Lower lobe of right lung (tissue), 2 donors: ENCODE measurements around the gene GLI3. TPM values are rescaled to one million over a fixed set of nuclear protein-coding genes. Genes with fewer than 3 reads are reported as not detected.

Experiments
- ATAC-seq, 2 donors: fragments of 200-7000 bp; cut with Tn5 transposase; one replicate each; pipeline ENCODE4 v1.9.1; 2020 to 2022; ENCODE audit warnings: mild to moderate bottlenecking in 2 of 2, moderate library complexity in 2 of 2
- DNase-seq: peaks from one replicate; pipeline ENCODE4 v3.0.0-alpha.2; 2020
- H3K27ac ChIP-seq: fragments of 200-600 bp; one replicate; pipeline ENCODE4 v1.8.0; 2022
- H3K27me3 ChIP-seq: fragments of 200-600 bp; one replicate; pipeline ENCODE4 v1.8.0; 2022; ENCODE audit warnings: low read depth
- H3K36me3 ChIP-seq: fragments of 200-600 bp; one replicate; pipeline ENCODE4 v1.8.0; 2022; ENCODE audit warnings: mild to moderate bottlenecking
- H3K4me1 ChIP-seq: fragments of 200-600 bp; one replicate; pipeline ENCODE4 v1.8.0; 2022
- H3K4me3 ChIP-seq: fragments of 200-600 bp; one replicate; pipeline ENCODE4 v1.8.0; 2022; ENCODE audit warnings: mild to moderate bottlenecking
- H3K9me3 ChIP-seq: fragments of 200-600 bp; one replicate; pipeline ENCODE4 v1.8.0; 2022
- intact Hi-C: fragments of 100-400 bp; cut with DNase I; formaldehyde crosslinking; loops from one replicate; pipeline ENCODE4 v1.11.0; 2022
- total RNA-seq: library from RNA; stranded (reverse); fragmentation: NEBNext Ultra II Directional; extraction: Animal tissue kit (Norgen Biotek cat#: 25700); gene quantifications from one replicate; pipeline ENCODE4 v1.2.1, GENCODE V29; 2021
- TF ChIP-seq, protein P1 (sequence below): fragments of 200-600 bp; IDR thresholded peaks from one replicate; pipeline ENCODE4 v1.8.0; 2022; ENCODE audit warnings: antibody characterized with exemption, mild to moderate bottlenecking
- donor health status: DM: no; HTN: yes; CAD: no; lungs with severe emphysema.

Gene GLI3
- total RNA-seq, 1 donor from 2014 or later, result 20.7 TPM

DNA sequence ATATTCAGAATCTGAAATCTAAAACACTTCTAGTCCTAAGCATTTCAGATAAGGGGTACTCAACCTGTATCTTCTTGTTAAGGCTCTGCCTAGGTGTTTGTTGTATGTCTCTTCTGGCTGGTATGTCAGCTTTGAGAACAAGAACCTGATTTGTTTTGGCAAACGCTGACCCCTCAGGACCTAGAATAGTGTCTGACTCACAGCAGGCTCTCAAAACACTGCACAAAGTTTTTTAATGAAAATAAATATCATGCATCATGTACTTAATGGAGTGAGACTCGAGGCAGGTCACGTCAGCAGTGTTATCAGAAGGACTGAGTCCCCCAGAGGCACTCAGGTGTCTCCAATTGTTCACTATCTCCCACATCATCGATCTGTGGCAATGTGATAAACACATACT lies 99.1 kb downstream of the GLI3 start:
- Histone ChIP-seq H3K4me3 (no peak overlapping the region), H3K4me1 (no peaks in the 10 kb centered on the region), H3K27ac (no peak overlapping the region), H3K9me3 (no peaks in the 10 kb centered on the region), H3K27me3 (no peaks in the 10 kb centered on the region), H3K36me3 (no peaks in the 10 kb centered on the region)
- peak in 1 of 2 donors; percentile 43 for ATAC-seq
- TF ChIP-seq, protein P1, sequence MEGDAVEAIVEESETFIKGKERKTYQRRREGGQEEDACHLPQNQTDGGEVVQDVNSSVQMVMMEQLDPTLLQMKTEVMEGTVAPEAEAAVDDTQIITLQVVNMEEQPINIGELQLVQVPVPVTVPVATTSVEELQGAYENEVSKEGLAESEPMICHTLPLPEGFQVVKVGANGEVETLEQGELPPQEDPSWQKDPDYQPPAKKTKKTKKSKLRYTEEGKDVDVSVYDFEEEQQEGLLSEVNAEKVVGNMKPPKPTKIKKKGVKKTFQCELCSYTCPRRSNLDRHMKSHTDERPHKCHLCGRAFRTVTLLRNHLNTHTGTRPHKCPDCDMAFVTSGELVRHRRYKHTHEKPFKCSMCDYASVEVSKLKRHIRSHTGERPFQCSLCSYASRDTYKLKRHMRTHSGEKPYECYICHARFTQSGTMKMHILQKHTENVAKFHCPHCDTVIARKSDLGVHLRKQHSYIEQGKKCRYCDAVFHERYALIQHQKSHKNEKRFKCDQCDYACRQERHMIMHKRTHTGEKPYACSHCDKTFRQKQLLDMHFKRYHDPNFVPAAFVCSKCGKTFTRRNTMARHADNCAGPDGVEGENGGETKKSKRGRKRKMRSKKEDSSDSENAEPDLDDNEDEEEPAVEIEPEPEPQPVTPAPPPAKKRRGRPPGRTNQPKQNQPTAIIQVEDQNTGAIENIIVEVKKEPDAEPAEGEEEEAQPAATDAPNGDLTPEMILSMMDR, result no peak
- DNase-seq, result no peak
- intact Hi-C loops, result no loop called here

DNA sequence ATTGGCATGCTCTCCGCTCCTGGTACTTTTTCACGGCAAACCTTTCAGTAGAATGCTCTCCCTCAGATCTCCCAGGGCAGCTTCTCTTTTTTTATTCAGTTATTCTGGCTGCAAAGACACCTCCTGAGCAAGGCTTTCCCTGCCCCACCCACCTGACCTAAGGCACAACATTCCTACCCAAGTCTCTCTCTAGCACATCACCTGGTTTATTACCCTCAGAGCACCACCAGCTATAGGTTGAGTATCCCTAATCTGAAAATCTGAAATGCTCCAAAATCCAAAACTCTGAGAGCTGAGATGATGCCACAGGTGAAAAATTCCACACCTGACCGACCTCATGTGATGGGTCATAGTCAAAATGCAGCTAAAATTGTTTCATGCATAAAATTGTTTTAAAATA lies 99.6 kb downstream of the GLI3 start:
- H3K27ac ChIP-seq, result no peak overlapping the region
- TF ChIP-seq, protein P1, result no peak
- no peaks in the 10 kb centered on the region for H3K9me3 ChIP-seq
- H3K4me3 ChIP-seq, result no peak overlapping the region
- intact Hi-C loops, result no loop called here
- DNase-seq, result no peak
- H3K27me3 ChIP-seq, result no peaks in the 10 kb centered on the region
- no peak for ATAC-seq
- no peaks in the 10 kb centered on the region for H3K4me1 ChIP-seq
- H3K36me3 ChIP-seq, result no peaks in the 10 kb centered on the region

DNA sequence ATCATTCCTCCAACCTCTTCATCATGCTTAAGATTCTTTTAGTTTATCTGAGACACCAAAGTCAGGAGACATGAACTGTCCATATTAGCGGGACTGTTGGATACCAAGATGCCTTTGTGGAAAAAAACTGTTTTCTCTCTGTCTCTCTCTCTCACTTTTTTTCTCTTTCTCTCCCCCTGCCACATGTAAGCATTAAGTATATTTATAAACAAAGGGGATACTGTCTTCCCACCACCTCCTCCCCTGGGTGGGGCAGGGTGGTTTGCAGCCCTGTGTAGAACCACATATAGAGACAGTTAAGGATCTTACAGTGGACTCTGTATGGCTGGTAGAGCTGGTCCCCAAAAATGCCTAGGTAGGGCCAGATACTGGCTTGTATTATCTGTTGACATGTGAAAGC lies 101.3 kb downstream of the GLI3 start:
- Histone ChIP-seq H3K4me1 (no peaks in the 10 kb centered on the region), H3K4me3 (no peak overlapping the region), H3K27ac (no peak overlapping the region), H3K36me3 (no peaks in the 10 kb centered on the region), H3K27me3 (no peaks in the 10 kb centered on the region), H3K9me3 (no peaks in the 10 kb centered on the region)
- intact Hi-C loops, result no loop called here
- TF ChIP-seq, protein P1, result no peak
- no peak for DNase-seq
- ATAC-seq, result no peak

DNA sequence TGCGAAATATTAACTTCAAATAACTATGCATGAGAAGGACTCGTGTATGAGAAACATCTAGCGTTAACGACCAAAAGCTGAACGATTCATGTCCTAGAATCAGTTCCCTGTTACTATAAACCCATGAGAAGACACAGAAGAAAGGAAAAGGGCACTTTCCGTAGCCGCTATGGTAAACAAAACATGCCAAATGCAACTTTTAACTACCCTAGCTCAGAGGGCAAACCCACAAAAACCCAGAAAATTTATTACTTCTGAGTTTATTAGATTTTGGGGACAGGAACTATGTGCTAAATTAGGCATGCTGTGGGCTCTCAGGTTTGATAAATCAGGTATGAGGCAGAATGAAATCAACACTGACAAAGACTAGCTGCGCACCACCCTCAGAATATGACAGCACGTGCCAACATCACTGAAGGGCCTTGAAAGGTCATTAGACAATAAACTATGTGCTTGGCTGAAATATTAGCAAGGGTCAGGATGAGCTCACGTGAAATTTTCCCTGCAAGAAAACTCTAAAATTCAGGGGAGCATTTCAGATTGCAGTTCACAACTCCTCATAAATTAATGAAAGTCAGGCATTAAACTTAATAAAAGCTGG lies 102.6 kb downstream of the GLI3 start:
- H3K27me3 ChIP-seq, result no peaks in the 10 kb centered on the region
- intact Hi-C loops, result no loop called here
- no peaks in the 10 kb centered on the region for H3K4me1 ChIP-seq
- ATAC-seq (no peak), DNase-seq (no peak)
- TF ChIP-seq, protein P1, result no peak
- no peaks in the 10 kb centered on the region for H3K9me3 ChIP-seq
- H3K27ac ChIP-seq, result no peak overlapping the region
- H3K4me3 ChIP-seq, result no peak overlapping the region
- H3K36me3 ChIP-seq, result no peaks in the 10 kb centered on the region

DNA sequence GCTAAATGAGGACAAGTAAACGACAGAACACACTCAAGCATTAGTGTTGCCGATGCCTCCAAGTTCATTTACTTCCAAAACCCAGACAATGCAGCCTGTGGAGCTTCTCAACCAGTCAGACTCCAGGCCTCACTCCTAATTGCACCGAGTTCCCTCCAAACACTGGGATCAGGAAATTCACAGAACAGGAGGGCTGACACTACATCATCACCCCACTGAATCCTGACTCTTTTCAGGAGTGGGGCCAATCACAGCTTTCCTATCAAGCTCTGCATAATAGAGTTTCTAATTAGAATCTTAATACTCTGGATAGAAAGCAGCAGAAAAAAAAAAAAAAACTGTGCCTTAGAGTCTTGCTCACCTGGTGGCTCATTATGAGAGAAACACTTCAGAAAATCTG lies 103.7 kb downstream of the GLI3 start:
- Histone ChIP-seq H3K27me3 (no peaks in the 10 kb centered on the region), H3K27ac (no peak overlapping the region), H3K4me3 (no peak overlapping the region), H3K36me3 (no peaks in the 10 kb centered on the region), H3K4me1 (no peaks in the 10 kb centered on the region), H3K9me3 (no peaks in the 10 kb centered on the region)
- TF ChIP-seq, protein P1, result no peak
- ATAC-seq (no peak), DNase-seq (no peak)
- intact Hi-C loops, result no loop called here

DNA sequence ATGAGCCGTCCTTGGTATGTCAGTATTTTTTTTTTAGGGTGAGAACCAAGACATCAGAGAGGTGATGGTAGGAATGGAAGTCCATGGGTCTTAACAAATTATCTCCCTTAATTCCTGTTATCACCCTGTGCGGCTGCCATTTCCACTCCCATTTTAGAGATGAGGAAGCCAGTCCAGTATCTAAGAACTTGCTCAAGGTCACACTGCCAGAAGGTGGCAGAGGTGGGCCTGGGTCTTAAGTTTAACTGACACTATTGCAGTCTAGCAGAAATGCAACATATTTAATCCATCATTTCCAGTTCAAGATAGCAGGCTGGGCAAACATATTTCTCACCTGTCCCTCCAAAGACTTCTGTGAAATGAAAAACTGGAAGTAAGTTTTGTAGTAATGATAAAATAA lies 108.3 kb downstream of the GLI3 start:
- Histone ChIP-seq H3K4me1 (peaks cover 5% of the 10 kb centered on the region), H3K27ac (no peak overlapping the region), H3K27me3 (no peaks in the 10 kb centered on the region), H3K36me3 (no peaks in the 10 kb centered on the region), H3K4me3 (no peak overlapping the region), H3K9me3 (no peaks in the 10 kb centered on the region)
- TF ChIP-seq, protein P1, result no peak
- DNase-seq (no peak), ATAC-seq (no peak)
- intact Hi-C loops, result no loop called here
